HepG2 (cell line): Measurements from ENCODE around the gene OAS3. TPM values are rescaled to one million over a fixed set of nuclear protein-coding genes. Genes with fewer than 3 reads are reported as not detected.

Experiments
- CEBPG ChIP-seq: IDR thresholded peaks from 2 replicates; pipeline ENCODE4 v1.6.1; 2016
- EP300 ChIP-seq, 3 experiments: sonication (generic) in 1 of 3; formaldehyde crosslinking in 1 of 3; IDR thresholded peaks; 2 replicates each; pipeline versions ENCODE4 v1.5.1 to v1.6.1; 2011 to 2020; ENCODE audit warnings: low read depth in 2 of 3, low read length in 2 of 3, borderline replicate concordance in 1 of 3, improper control_type of control experiment in 1 of 3, mild to moderate bottlenecking in 1 of 3, missing genetic modification reagents in 1 of 3, moderate library complexity in 1 of 3
- HNF4G ChIP-seq, 2 experiments: sonication (generic) in 1 of 2; formaldehyde crosslinking in 1 of 2; IDR thresholded peaks; 2 replicates each; pipeline versions ENCODE4 v1.4.0 to v1.6.1; 2011 to 2020; ENCODE audit warnings: borderline replicate concordance in 2 of 2, low read depth in 2 of 2, mild to moderate bottlenecking in 2 of 2, low read length in 1 of 2, missing genetic modification reagents in 1 of 2, moderate library complexity in 1 of 2
- HNRNPL ChIP-seq: fragments of 200-400 bp; formaldehyde crosslinking; IDR thresholded peaks from 2 replicates; pipeline ENCODE4 v1.6.1; 2017; ENCODE audit warnings: mild to moderate bottlenecking, low read depth, low read length
- MAFF ChIP-seq: IDR thresholded peaks from 2 replicates; pipeline ENCODE4 v1.6.1; 2011; ENCODE audit warnings: low read depth, low read length, improper control_type of control experiment
- PPARG ChIP-seq: conservative IDR thresholded peaks from 2 replicates; pipeline ENCODE4 v1.6.1; 2016; ENCODE audit warnings: missing biosample characterization, missing genetic modification reagents
- RORA ChIP-seq: sonication (generic); formaldehyde crosslinking; IDR thresholded peaks from 2 replicates; pipeline ENCODE4 v1.5.0; 2020; ENCODE audit warnings: mild to moderate bottlenecking, missing genetic modification reagents, moderate library complexity
- RXRB ChIP-seq: IDR thresholded peaks from 2 replicates; pipeline ENCODE4 v1.6.1; 2016; ENCODE audit warnings: borderline replicate concordance, missing genetic modification reagents, missing compliant biosample characterization
- SP2 ChIP-seq: sonication (generic); formaldehyde crosslinking; IDR thresholded peaks from 2 replicates; pipeline ENCODE4 v1.5.1; 2020; ENCODE audit warnings: mild to moderate bottlenecking, missing genetic modification reagents
- SRSF9 ChIP-seq: fragments of 200-400 bp; formaldehyde crosslinking; IDR thresholded peaks from 2 replicates; pipeline ENCODE4 v1.6.1; 2018; ENCODE audit warnings: borderline replicate concordance, mild to moderate bottlenecking, low read depth, low read length; ENCODE audit not compliant: insufficient read depth, poor library complexity, severe bottlenecking
- TBL1XR1 ChIP-seq: fragments of 150-350 bp; IDR thresholded peaks from 2 replicates; pipeline ENCODE4 v1.6.1; 2014; ENCODE audit warnings: borderline replicate concordance, low read length; ENCODE audit not compliant: partially characterized antibody
- TCF7 ChIP-seq: sonication (generic); IDR thresholded peaks from 2 replicates; pipeline ENCODE4 v1.6.1; 2016; ENCODE audit warnings: antibody characterized with exemption, low read depth
- YEATS2 ChIP-seq: sonication (generic); formaldehyde crosslinking; IDR thresholded peaks from 2 replicates; pipeline ENCODE4 v1.4.0; 2020; ENCODE audit warnings: missing genetic modification reagents, borderline replicate concordance
- ZMYM4 ChIP-seq: sonication (generic); formaldehyde crosslinking; IDR thresholded peaks from 2 replicates; pipeline ENCODE4 v1.8.1; 2023; ENCODE audit warnings: mild to moderate bottlenecking, missing genetic modification reagents
- ZNF12 ChIP-seq: sonication (generic); formaldehyde crosslinking; IDR thresholded peaks from 2 replicates; pipeline ENCODE4 v1.5.0; 2020; ENCODE audit warnings: missing genetic modification reagents
- ZNF33A ChIP-seq: sonication (generic); formaldehyde crosslinking; IDR thresholded peaks from 2 replicates; pipeline ENCODE4 v1.5.1; 2020; ENCODE audit warnings: missing genetic modification reagents, mild to moderate bottlenecking, moderate library complexity, borderline replicate concordance
- ZNF562 ChIP-seq: sonication (generic); formaldehyde crosslinking; IDR thresholded peaks from 2 replicates; pipeline ENCODE4 v1.8.0; 2022; ENCODE audit warnings: missing genetic modification reagents, borderline replicate concordance
- ZNF674 ChIP-seq: sonication (generic); formaldehyde crosslinking; IDR thresholded peaks from 2 replicates; pipeline ENCODE4 v1.5.0; 2020; ENCODE audit warnings: low read depth, mild to moderate bottlenecking, missing genetic modification reagents
- ZNF7 ChIP-seq: IDR thresholded peaks from 2 replicates; pipeline ENCODE4 v1.6.1; 2016; ENCODE audit warnings: missing biosample characterization, missing genetic modification reagents
- ZNF747 ChIP-seq: sonication (generic); formaldehyde crosslinking; IDR thresholded peaks from 2 replicates; pipeline ENCODE4 v1.8.1; 2023; ENCODE audit warnings: missing genetic modification reagents, mild to moderate bottlenecking, borderline replicate concordance
- polyA plus RNA-seq, 8 experiments: library from polyadenylated mRNA; depleted of rRNA in 3 of 8; stranded (reverse) in 7 of 8; unstranded in 1 of 8; fragments of >200 nt; fragmentation: Illumina TruSeq in 4 of 8; extraction: Trizol in 4 of 8; gene quantifications; 2 replicates each; pipeline versions ENCODE4 v1.2.1 to v1.2.3, GENCODE V29; 2011 to 2016; ENCODE audit warnings: low read depth in 4 of 8, missing spikeins in 1 of 8, mixed read lengths in 1 of 8; ENCODE audit not compliant: insufficient read depth in 1 of 8
- total RNA-seq, 5 experiments: library from RNA; depleted of rRNA; stranded (reverse); fragments of >200 nt; fragmentation: Illumina TruSeq; extraction: Trizol; gene quantifications; 2 replicates each; pipeline ENCODE4 v1.2.3, GENCODE V29; 2016; ENCODE audit warnings: low read depth in 1 of 5
- TF ChIP-seq, protein P1 (sequence below): sonication (generic); formaldehyde crosslinking; IDR thresholded peaks from 2 replicates; pipeline ENCODE4 v1.9.0; 2021; ENCODE audit warnings: missing genetic modification reagents, borderline replicate concordance
- TF ChIP-seq, protein P2 (sequence below): IDR thresholded peaks from 2 replicates; pipeline ENCODE4 v1.6.1; 2016; ENCODE audit warnings: low read depth
- TF ChIP-seq, protein P3 (sequence below): IDR thresholded peaks from 2 replicates; pipeline ENCODE4 v1.6.1; 2016; ENCODE audit warnings: mild to moderate bottlenecking
- TF ChIP-seq, protein P4 (sequence below): sonication (generic); formaldehyde crosslinking; IDR thresholded peaks from 2 replicates; pipeline ENCODE4 v1.5.0; 2020; ENCODE audit warnings: missing genetic modification reagents, mild to moderate bottlenecking, borderline replicate concordance

Gene OAS3
- total and polyA plus RNA-seq, 2 of the 13 experiments (the other 11 are each of a cell fraction or from before 2014, with no cell fraction given), result 4.8 to 10.5 TPM

DNA sequence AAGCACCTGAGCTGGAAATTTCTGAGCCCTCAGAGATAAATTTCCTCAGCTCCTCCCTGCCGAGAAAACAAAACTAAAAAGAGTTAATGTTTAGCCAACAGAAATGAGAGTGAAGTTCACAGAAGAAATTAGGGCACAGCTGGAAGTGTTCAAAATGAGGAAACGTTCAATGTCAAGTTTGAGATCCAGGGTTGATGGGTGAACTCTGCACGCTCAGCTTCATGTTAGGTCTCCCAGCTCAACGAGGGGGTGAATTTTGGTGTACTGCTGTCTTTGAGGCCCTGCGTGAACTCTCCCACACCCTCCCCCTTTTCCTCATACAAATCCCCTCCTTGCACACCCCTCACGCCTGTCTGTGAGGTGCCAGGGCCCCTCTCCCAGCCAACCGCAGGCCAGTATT, 13.3 kb upstream of the OAS3 start (continued):
- TF ChIP-seq, protein P1, sequence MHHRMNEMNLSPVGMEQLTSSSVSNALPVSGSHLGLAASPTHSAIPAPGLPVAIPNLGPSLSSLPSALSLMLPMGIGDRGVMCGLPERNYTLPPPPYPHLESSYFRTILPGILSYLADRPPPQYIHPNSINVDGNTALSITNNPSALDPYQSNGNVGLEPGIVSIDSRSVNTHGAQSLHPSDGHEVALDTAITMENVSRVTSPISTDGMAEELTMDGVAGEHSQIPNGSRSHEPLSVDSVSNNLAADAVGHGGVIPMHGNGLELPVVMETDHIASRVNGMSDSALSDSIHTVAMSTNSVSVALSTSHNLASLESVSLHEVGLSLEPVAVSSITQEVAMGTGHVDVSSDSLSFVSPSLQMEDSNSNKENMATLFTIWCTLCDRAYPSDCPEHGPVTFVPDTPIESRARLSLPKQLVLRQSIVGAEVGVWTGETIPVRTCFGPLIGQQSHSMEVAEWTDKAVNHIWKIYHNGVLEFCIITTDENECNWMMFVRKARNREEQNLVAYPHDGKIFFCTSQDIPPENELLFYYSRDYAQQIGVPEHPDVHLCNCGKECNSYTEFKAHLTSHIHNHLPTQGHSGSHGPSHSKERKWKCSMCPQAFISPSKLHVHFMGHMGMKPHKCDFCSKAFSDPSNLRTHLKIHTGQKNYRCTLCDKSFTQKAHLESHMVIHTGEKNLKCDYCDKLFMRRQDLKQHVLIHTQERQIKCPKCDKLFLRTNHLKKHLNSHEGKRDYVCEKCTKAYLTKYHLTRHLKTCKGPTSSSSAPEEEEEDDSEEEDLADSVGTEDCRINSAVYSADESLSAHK, result no peak
- TF ChIP-seq EP300 (IDR thresholded peaks at IDR 0.05; ENCODE audit: low read depth in 2 of 2, low read length in 2 of 2) (peak in 1 of 2 experiments; percentile 22; a peak in 1 of 4 replicates), EP300 (CRISPR knock-in tag; IDR thresholded peaks at IDR 0.05; ENCODE audit: borderline replicate concordance) (no peak), ZNF562 (CRISPR knock-in tag) (no peak), ZNF12 (peak; percentile 27; the same call in 1 of the 2 replicates), ZNF674 (CRISPR knock-in tag) (no peak), TBL1XR1 (peak; percentile 97), RXRB (CRISPR knock-in tag) (peak; percentile 94), YEATS2 (CRISPR knock-in tag) (no peak), SP2 (CRISPR knock-in tag) (no peak), SRSF9 (no peak), CEBPG (CRISPR knock-in tag) (0 out of 2 replicates have a peak, but pooled peaks have one; percentile 17), ZMYM4 (CRISPR knock-in tag) (0 out of 2 replicates have a peak, but pooled peaks have one; percentile 20), ZNF747 (CRISPR knock-in tag) (no peak), ZNF7 (CRISPR knock-in tag) (no peak), HNRNPL (no peak), MAFF (no peak), RORA (CRISPR knock-in tag) (no peak), HNF4G (IDR thresholded peaks at IDR 0.05; ENCODE audit: borderline replicate concordance, low read depth, low read length) (no peak), HNF4G (CRISPR knock-in tag; IDR thresholded peaks at IDR 0.05; ENCODE audit: borderline replicate concordance, low read depth) (no peak), ZNF33A (CRISPR knock-in tag) (no peak), PPARG (CRISPR knock-in tag) (peak; percentile 94), TCF7 (no peak)
- TF ChIP-seq, protein P2, sequence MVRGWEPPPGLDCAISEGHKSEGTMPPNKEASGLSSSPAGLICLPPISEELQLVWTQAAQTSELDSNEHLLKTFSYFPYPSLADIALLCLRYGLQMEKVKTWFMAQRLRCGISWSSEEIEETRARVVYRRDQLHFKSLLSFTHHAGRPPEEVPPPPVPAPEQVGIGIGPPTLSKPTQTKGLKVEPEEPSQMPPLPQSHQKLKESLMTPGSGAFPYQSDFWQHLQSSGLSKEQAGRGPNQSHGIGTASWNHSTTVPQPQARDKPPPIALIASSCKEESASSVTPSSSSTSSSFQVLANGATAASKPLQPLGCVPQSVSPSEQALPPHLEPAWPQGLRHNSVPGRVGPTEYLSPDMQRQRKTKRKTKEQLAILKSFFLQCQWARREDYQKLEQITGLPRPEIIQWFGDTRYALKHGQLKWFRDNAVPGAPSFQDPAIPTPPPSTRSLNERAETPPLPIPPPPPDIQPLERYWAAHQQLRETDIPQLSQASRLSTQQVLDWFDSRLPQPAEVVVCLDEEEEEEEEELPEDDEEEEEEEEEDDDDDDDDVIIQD (CRISPR knock-in tag), result no peak
- TF ChIP-seq, protein P3, sequence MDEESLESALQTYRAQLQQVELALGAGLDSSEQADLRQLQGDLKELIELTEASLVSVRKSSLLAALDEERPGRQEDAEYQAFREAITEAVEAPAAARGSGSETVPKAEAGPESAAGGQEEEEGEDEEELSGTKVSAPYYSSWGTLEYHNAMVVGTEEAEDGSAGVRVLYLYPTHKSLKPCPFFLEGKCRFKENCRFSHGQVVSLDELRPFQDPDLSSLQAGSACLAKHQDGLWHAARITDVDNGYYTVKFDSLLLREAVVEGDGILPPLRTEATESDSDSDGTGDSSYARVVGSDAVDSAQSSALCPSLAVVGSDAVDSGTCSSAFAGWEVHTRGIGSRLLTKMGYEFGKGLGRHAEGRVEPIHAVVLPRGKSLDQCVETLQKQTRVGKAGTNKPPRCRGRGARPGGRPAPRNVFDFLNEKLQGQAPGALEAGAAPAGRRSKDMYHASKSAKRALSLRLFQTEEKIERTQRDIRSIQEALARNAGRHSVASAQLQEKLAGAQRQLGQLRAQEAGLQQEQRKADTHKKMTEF, result peak; percentile 56; the same call in 1 of the 2 replicates
- TF ChIP-seq, protein P4, sequence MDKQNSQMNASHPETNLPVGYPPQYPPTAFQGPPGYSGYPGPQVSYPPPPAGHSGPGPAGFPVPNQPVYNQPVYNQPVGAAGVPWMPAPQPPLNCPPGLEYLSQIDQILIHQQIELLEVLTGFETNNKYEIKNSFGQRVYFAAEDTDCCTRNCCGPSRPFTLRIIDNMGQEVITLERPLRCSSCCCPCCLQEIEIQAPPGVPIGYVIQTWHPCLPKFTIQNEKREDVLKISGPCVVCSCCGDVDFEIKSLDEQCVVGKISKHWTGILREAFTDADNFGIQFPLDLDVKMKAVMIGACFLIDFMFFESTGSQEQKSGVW (CRISPR knock-in tag), result no peak
